H9 (cell line): ENCODE measurements around the gene ARFIP1. TPM values are rescaled to one million over a fixed set of nuclear protein-coding genes. Genes with fewer than 3 reads are reported as not detected.
A peak's percentile ranks its signal among the peaks of the same experiment; 100 is the strongest.

Source experiments
- DNase-seq: peaks from one replicate; pipeline ENCODE4 v3.0.0-alpha.2; 2017
- H2AFZ ChIP-seq: one replicate; pipeline ENCODE4 v1.6.1; 2013; ENCODE audit warnings: mild to moderate bottlenecking, low read length, control low read depth, moderate library complexity
- H2AK5ac ChIP-seq: 2 replicates; pipeline ENCODE4 v1.6.1; 2013; ENCODE audit warnings: low read length, control low read depth, mixed read lengths; ENCODE audit not compliant: insufficient read length
- H2BK120ac ChIP-seq: one replicate; pipeline ENCODE4 v1.6.1; 2013; ENCODE audit warnings: low read depth, mild to moderate bottlenecking, low read length, control low read depth, inconsistent platforms; ENCODE audit not compliant: poor library complexity, severe bottlenecking
- H2BK12ac ChIP-seq: 2 replicates; pipeline ENCODE4 v1.6.1; 2013; ENCODE audit warnings: low read length, control low read depth, mixed read lengths, low read depth; ENCODE audit not compliant: insufficient read length
- H2BK15ac ChIP-seq: 2 replicates; pipeline ENCODE4 v1.6.1; 2013; ENCODE audit warnings: low read depth, low read length, control low read depth
- H2BK20ac ChIP-seq: one replicate; pipeline ENCODE4 v1.6.1; 2013; ENCODE audit warnings: low read depth, mild to moderate bottlenecking, low read length, control low read depth, inconsistent platforms; ENCODE audit not compliant: poor library complexity, severe bottlenecking
- H2BK5ac ChIP-seq: 2 replicates; pipeline ENCODE4 v1.6.1; 2013; ENCODE audit warnings: low read length, control low read depth, mixed read lengths; ENCODE audit not compliant: insufficient read length
- H3K14ac ChIP-seq: 2 replicates; pipeline ENCODE4 v1.6.1; 2013; ENCODE audit warnings: low read length, control low read depth; ENCODE audit not compliant: insufficient read depth
- H3K18ac ChIP-seq: 2 replicates; pipeline ENCODE4 v1.6.1; 2013; ENCODE audit warnings: low read depth, mild to moderate bottlenecking, mixed read lengths, low read length, control low read depth; ENCODE audit not compliant: insufficient read length
- H3K23ac ChIP-seq: 2 replicates; pipeline ENCODE4 v1.6.1; 2013; ENCODE audit warnings: low read length, control low read depth, mixed read lengths, low read depth; ENCODE audit not compliant: insufficient read length
- H3K23me2 ChIP-seq: 2 replicates; pipeline ENCODE4 v1.6.1; 2013; ENCODE audit warnings: low read depth, mild to moderate bottlenecking, mixed read lengths, low read length, control low read depth; ENCODE audit not compliant: insufficient read length, poor library complexity, severe bottlenecking
- H3K27ac ChIP-seq: 2 replicates; pipeline ENCODE4 v1.5.1; 2013; ENCODE audit warnings: low read length, control low read depth, mixed read lengths, low read depth; ENCODE audit not compliant: insufficient read length
- H3K27me3 ChIP-seq: 2 replicates; pipeline ENCODE4 v1.6.1; 2013; ENCODE audit warnings: low read length, control low read depth, inconsistent platforms; ENCODE audit not compliant: insufficient read depth
- H3K4ac ChIP-seq: 2 replicates; pipeline ENCODE4 v1.6.1; 2013; ENCODE audit warnings: low read depth, mild to moderate bottlenecking, control low read depth, inconsistent platforms, low read length, moderate library complexity
- H3K4me1 ChIP-seq: 2 replicates; pipeline ENCODE4 v1.6.1; 2013; ENCODE audit warnings: low read length, control low read depth, inconsistent platforms; ENCODE audit not compliant: insufficient read depth
- H3K4me2 ChIP-seq: 2 replicates; pipeline ENCODE4 v1.6.1; 2013; ENCODE audit warnings: low read length, control low read depth, mixed read lengths; ENCODE audit not compliant: insufficient read length, insufficient read depth
- H3K56ac ChIP-seq: 2 replicates; pipeline ENCODE4 v1.6.1; 2013; ENCODE audit warnings: low read depth, mild to moderate bottlenecking, mixed read lengths, low read length, control low read depth; ENCODE audit not compliant: insufficient read length
- H3K79me1 ChIP-seq: 2 replicates; pipeline ENCODE4 v1.6.1; 2013; ENCODE audit warnings: low read depth, mild to moderate bottlenecking, moderate library complexity, low read length, control low read depth, inconsistent platforms; ENCODE audit not compliant: insufficient read depth, poor library complexity, severe bottlenecking
- H3K79me2 ChIP-seq: 2 replicates; pipeline ENCODE4 v1.6.1; 2013; ENCODE audit warnings: low read length, control low read depth, inconsistent platforms; ENCODE audit not compliant: insufficient read depth
- H3K9ac ChIP-seq: 2 replicates; pipeline ENCODE4 v1.6.1; 2013; ENCODE audit warnings: low read length, control low read depth, mixed read lengths; ENCODE audit not compliant: insufficient read length; ENCODE audit errors: extremely low read depth
- H3K9me3 ChIP-seq: one replicate; pipeline ENCODE4 v1.6.1; 2013; ENCODE audit warnings: low read depth, low read length, inconsistent platforms; ENCODE audit not compliant: control insufficient read depth
- H3T11ph ChIP-seq: one replicate; pipeline ENCODE4 v1.6.1; 2013; ENCODE audit warnings: mild to moderate bottlenecking, low read length, control low read depth, inconsistent platforms
- H4K20me1 ChIP-seq: one replicate; pipeline ENCODE4 v1.6.1; 2013; ENCODE audit not compliant: control insufficient read depth, insufficient read length, insufficient read depth
- H4K5ac ChIP-seq: 2 replicates; pipeline ENCODE4 v1.6.1; 2013; ENCODE audit warnings: low read depth, mild to moderate bottlenecking, mixed read lengths, low read length, control low read depth; ENCODE audit not compliant: insufficient read length
- H4K8ac ChIP-seq: replicated peaks from 2 replicates; pipeline ENCODE4 v1.6.1; 2013; ENCODE audit warnings: low read length, control low read depth, mixed read lengths, low read depth; ENCODE audit not compliant: insufficient read length
- H4K91ac ChIP-seq: 2 replicates; pipeline ENCODE4 v1.6.1; 2013; ENCODE audit warnings: low read depth, mild to moderate bottlenecking, moderate library complexity, mixed read lengths, low read length, control low read depth; ENCODE audit not compliant: insufficient read length
- H3K27ac Mint-ChIP-seq, 3 experiments: 2 replicates in 2 of 3; 3 replicates in 1 of 3; pipeline ENCODE4 v1.8.0; 2020 to 2021; ENCODE audit warnings: mixed read lengths in 3 of 3, mild to moderate bottlenecking in 1 of 3, moderate library complexity in 1 of 3
- H3K27me3 Mint-ChIP-seq: 2 replicates; pipeline ENCODE4 v1.8.0; 2021; ENCODE audit warnings: low read depth, mild to moderate bottlenecking, moderate library complexity, mixed read lengths
- H3K36me3 Mint-ChIP-seq, 3 experiments: 2 replicates in 2 of 3; 3 replicates in 1 of 3; pipeline ENCODE4 v1.8.0; 2020 to 2021; ENCODE audit warnings: low read depth in 3 of 3, mixed read lengths in 3 of 3; ENCODE audit not compliant: insufficient read depth in 1 of 3
- H3K4me1 Mint-ChIP-seq, 2 experiments: 2 replicates each; pipeline ENCODE4 v1.8.0; 2020; ENCODE audit warnings: mixed read lengths in 2 of 2
- H3K4me3 Mint-ChIP-seq, 2 experiments: 2 replicates in 1 of 2; 3 replicates in 1 of 2; pipeline ENCODE4 v1.8.0; 2020 to 2021; ENCODE audit warnings: mild to moderate bottlenecking in 2 of 2, mixed read lengths in 2 of 2, moderate library complexity in 1 of 2
- H3K9me3 Mint-ChIP-seq, 2 experiments: 2 replicates in 1 of 2; 3 replicates in 1 of 2; pipeline ENCODE4 v1.8.0; 2020; ENCODE audit warnings: mild to moderate bottlenecking in 2 of 2, mixed read lengths in 2 of 2, moderate library complexity in 1 of 2
- WGBS: extraction: QIAGEN DNeasy Blood & Tissue Kit; methylation state at CpG from one replicate; pipeline ENCODE4 v1.1.7; 2013; ENCODE audit warnings: missing lambda C conversion rate, low lambda C conversion rate, mixed read lengths; ENCODE audit not compliant: insufficient read length; ENCODE audit errors: extremely low coverage; 5-methylcytosine and 5-hydroxymethylcytosine counted together
- total RNA-seq: library from RNA; stranded (reverse); gene quantifications from 2 replicates; pipeline ENCODE4 v1.2.1, GENCODE V29; 2021
- TF ChIP-seq, protein P1 (sequence below): fragments of 200-600 bp; sonication (generic); conservative IDR thresholded peaks from 3 replicates; pipeline ENCODE4 v1.8.0; 2021; ENCODE audit warnings: antibody characterized with exemption, mild to moderate bottlenecking

The ARFIP1 gene
- total RNA-seq, 1 experiment from 2014 or later = 30.8 TPM

DNA sequence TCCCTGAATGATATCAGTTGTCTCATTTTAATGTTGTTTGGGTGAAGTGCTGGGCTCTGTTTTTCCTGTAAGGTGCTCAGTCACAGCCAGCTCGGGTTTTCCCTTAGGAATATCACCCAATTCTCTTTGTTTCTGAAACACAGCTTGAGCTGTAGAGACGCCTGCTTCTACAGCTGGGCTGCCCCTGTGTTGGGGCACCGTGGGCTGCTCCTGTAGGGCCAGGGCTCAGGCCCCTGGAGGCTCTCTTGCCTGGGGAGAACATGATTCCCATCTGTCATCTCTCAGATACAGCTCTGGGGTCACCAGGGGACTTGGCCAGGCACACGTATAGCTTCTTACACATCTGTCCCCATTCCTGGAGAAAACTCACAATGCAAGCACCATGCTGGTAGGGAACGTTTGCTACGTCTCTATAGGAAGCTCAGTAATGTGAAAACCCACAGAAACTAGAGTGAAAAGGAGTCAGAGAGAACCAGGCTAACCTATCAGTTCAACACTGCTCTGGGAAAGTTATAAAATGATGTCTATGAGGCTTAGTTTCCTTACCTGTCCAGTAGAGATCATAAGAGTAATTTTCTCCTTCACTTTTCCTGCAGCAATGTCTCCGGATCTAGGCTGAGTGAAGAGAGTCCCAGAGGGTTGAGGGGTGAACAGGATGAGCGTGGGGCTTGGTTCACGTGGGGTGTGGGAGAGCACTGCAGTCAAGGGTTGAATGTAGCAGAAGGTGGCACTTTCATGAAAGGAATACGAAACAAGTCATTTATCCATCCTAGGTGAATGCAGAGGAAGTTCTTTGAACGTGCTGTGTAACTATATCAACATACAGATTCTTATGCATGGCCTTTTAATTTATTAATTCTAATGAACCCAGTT, 170.9 kb downstream of the ARFIP1 start:
- H3K27me3 ChIP-seq = no peaks in the 10 kb centered on the region
- H2BK12ac ChIP-seq = peak overlapping the region; percentile 65
- no peak overlapping the region for H2AK5ac ChIP-seq
- H3K79me1 ChIP-seq = peaks cover 3% of the 10 kb centered on the region
- H2BK20ac ChIP-seq = no peak overlapping the region
- H3K23ac ChIP-seq = no peak overlapping the region
- no peaks in the 10 kb centered on the region for H3K27me3 Mint-ChIP-seq
- H3K9me3 ChIP-seq = no peaks in the 10 kb centered on the region
- H3K4me2 ChIP-seq = peak overlapping the region; percentile 3
- H3K79me2 ChIP-seq = peaks cover 11% of the 10 kb centered on the region
- H3T11ph ChIP-seq = no peak overlapping the region
- H3K4ac ChIP-seq = no peak overlapping the region
- H4K8ac ChIP-seq = no peak overlapping the region
- no peaks in the 10 kb centered on the region for H3K9me3 Mint-ChIP-seq
- peak overlapping the region; percentile 78 for H3K27ac ChIP-seq
- peaks cover 2% of the 10 kb centered on the region for H3K23me2 ChIP-seq
- no peak overlapping the region for H3K18ac ChIP-seq
- H3K9ac ChIP-seq = no peak overlapping the region
- H3K4me1 Mint-ChIP-seq = peaks cover 30 to 39% of the 10 kb centered on the region in 2 experiments
- no peak overlapping the region for H2AFZ ChIP-seq
- H3K56ac ChIP-seq = no peak overlapping the region
- WGBS = no CpG with 5 or more reads among the region's 11 CpGs
- TF ChIP-seq, protein P1, sequence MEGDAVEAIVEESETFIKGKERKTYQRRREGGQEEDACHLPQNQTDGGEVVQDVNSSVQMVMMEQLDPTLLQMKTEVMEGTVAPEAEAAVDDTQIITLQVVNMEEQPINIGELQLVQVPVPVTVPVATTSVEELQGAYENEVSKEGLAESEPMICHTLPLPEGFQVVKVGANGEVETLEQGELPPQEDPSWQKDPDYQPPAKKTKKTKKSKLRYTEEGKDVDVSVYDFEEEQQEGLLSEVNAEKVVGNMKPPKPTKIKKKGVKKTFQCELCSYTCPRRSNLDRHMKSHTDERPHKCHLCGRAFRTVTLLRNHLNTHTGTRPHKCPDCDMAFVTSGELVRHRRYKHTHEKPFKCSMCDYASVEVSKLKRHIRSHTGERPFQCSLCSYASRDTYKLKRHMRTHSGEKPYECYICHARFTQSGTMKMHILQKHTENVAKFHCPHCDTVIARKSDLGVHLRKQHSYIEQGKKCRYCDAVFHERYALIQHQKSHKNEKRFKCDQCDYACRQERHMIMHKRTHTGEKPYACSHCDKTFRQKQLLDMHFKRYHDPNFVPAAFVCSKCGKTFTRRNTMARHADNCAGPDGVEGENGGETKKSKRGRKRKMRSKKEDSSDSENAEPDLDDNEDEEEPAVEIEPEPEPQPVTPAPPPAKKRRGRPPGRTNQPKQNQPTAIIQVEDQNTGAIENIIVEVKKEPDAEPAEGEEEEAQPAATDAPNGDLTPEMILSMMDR = no peak
- H2BK5ac ChIP-seq = no peak overlapping the region
- H2BK15ac ChIP-seq = no peak overlapping the region
- H4K5ac ChIP-seq = no peak overlapping the region
- H3K27ac Mint-ChIP-seq = peak overlapping the region; percentile 74 to 93 (median 93)
- H3K14ac ChIP-seq = no peak overlapping the region
- no peaks in the 10 kb centered on the region for H4K20me1 ChIP-seq
- no peak overlapping the region for H4K91ac ChIP-seq
- DNase-seq = no peak
- H3K36me3 Mint-ChIP-seq = peaks cover 24 to 52% (median 40%) of the 10 kb centered on the region in 3 experiments
- H3K4me1 ChIP-seq = peaks cover 10% of the 10 kb centered on the region; the same call in 1 of the 2 replicates
- H2BK120ac ChIP-seq = no peak overlapping the region
- peak overlapping the region in 1 of 2 experiments; percentile 22; a peak in 2 of 5 replicates for H3K4me3 Mint-ChIP-seq
